Epithelial cell of proximal tubule (primary cell): ENCODE measurements around the gene BMP8B. TPM values are rescaled to one million over a fixed set of nuclear protein-coding genes. Genes with fewer than 3 reads are reported as not detected.
"Not testable (repeated sequence)": the region's sequence is repeated elsewhere in the genome, so short reads cannot be mapped to it uniquely, and the experiment has no call there.

Experiments
- DNase-seq: peaks from one replicate; pipeline ENCODE4 v3.0.0-alpha.2; 2011; ENCODE audit warnings: low read depth
- H3K4me3 ChIP-seq: 2 replicates; pipeline ENCODE4 v1.5.1; 2011; ENCODE audit warnings: low read depth, mild to moderate bottlenecking, low read length
- CTCF ChIP-seq: conservative IDR thresholded peaks from 2 replicates; pipeline ENCODE4 v1.5.1; 2012; ENCODE audit warnings: low read depth, mild to moderate bottlenecking, low read length
- total RNA-seq: library from RNA; depleted of rRNA; stranded (reverse); fragments of >200 nt; gene quantifications from 2 replicates; pipeline ENCODE4 v1.2.3, GENCODE V29; 2015

The BMP8B gene
- total RNA-seq, 1 donor from 2014 or later: 1.9 TPM

GRCh38 chr1:39808784-39809517 is 20.3 kb upstream of the BMP8B start:
- no peak for TF ChIP-seq CTCF
- H3K4me3 ChIP-seq: no peak overlapping the region
- no peak for DNase-seq

- no peak for DNase-seq
- no peak overlapping the region for H3K4me3 ChIP-seq
- TF ChIP-seq CTCF: no peak
Measured at GRCh38 chr1:39805385-39805784, 16.7 kb upstream of the BMP8B start.

GRCh38 chr1:39802496-39803260 is 14.0 kb upstream of the BMP8B start:
- no peak for TF ChIP-seq CTCF
- no peak for DNase-seq
- H3K4me3 ChIP-seq: no peak overlapping the region

GRCh38 chr1:39800471-39800835 is 11.8 kb upstream of the BMP8B start:
- H3K4me3 ChIP-seq: no peak overlapping the region
- no peak for TF ChIP-seq CTCF
- no peak for DNase-seq

GRCh38 chr1:39799770-39800470 is 11.3 kb upstream of the BMP8B start:
- H3K4me3 ChIP-seq: no peak overlapping the region
- peak; percentile 81 for TF ChIP-seq CTCF
- DNase-seq: peak; percentile 89

GRCh38 chr1:39798859-39799769 is 10.4 kb upstream of the BMP8B start:
- peak; percentile 33 for TF ChIP-seq CTCF
- not testable (repeated sequence) for H3K4me3 ChIP-seq

More at GRCh38 chr1:39798859-39799769, 10.4 kb upstream of the BMP8B start:
- peak; percentile 56 for DNase-seq
